Natural killer cell (primary cell): Measurements from ENCODE around the gene KLF1. TPM values are rescaled to one million over a fixed set of nuclear protein-coding genes. Genes with fewer than 3 reads are reported as not detected.

Experiments
- ATAC-seq, 3 donors: fragments of 150-1000 bp in 2 of 3; fragments of 200-7000 bp in 1 of 3; cut with Tn5 transposase; 1 replicate in 1 of 3; 2 replicates in 2 of 3; pipeline ENCODE4 v1.10.0; 2021; ENCODE audit warnings: mild to moderate bottlenecking in 2 of 3, moderate library complexity in 2 of 3
- DNase-seq, 2 donors: peaks; one replicate each; pipeline versions ENCODE4 v3.0.0 to v3.0.0-alpha.2; 2013 to 2021; ENCODE audit warnings: mixed read lengths in 1 of 2
- H3K27ac ChIP-seq: one replicate; pipeline ENCODE4 v1.5.1; 2013; ENCODE audit warnings: mild to moderate bottlenecking, low read length
- H3K27me3 ChIP-seq: one replicate; pipeline ENCODE4 v1.6.1; 2013; ENCODE audit warnings: low read length; ENCODE audit not compliant: control insufficient read depth, insufficient read depth
- H3K36me3 ChIP-seq: one replicate; pipeline ENCODE4 v1.6.1; 2013; ENCODE audit warnings: low read length; ENCODE audit not compliant: control insufficient read depth, insufficient read depth
- H3K4me1 ChIP-seq: one replicate; pipeline ENCODE4 v1.6.1; 2013; ENCODE audit warnings: low read length; ENCODE audit not compliant: control insufficient read depth, insufficient read depth
- H3K4me3 ChIP-seq: one replicate; pipeline ENCODE4 v1.5.1; 2013; ENCODE audit warnings: low read length
- H3K9me3 ChIP-seq: one replicate; pipeline ENCODE4 v1.6.1; 2013; ENCODE audit warnings: low read length; ENCODE audit not compliant: control insufficient read depth, insufficient read depth
- H3K27ac Mint-ChIP-seq, 2 donors: one replicate each; pipeline ENCODE4 v1.8.0; 2022; ENCODE audit warnings: mild to moderate bottlenecking in 2 of 2, mixed read lengths in 2 of 2, moderate library complexity in 1 of 2
- H3K27me3 Mint-ChIP-seq, 2 donors: one replicate each; pipeline ENCODE4 v1.8.0; 2022; ENCODE audit warnings: low read depth in 2 of 2, mixed read lengths in 2 of 2
- H3K36me3 Mint-ChIP-seq: one replicate; pipeline ENCODE4 v1.8.0; 2022; ENCODE audit warnings: mixed read lengths
- H3K4me1 Mint-ChIP-seq, 2 donors: one replicate each; pipeline ENCODE4 v1.8.0; 2022; ENCODE audit warnings: mixed read lengths in 2 of 2
- H3K4me3 Mint-ChIP-seq: one replicate; pipeline ENCODE4 v1.8.0; 2022; ENCODE audit warnings: mild to moderate bottlenecking, moderate library complexity, mixed read lengths
- H3K9me3 Mint-ChIP-seq, 2 donors: one replicate each; pipeline ENCODE4 v1.8.0; 2022; ENCODE audit warnings: mixed read lengths in 2 of 2
- whole genome bisulfite sequencing: methylation state at CpG from one replicate; pipeline ENCODE4 v1.1.7; 2013; ENCODE audit warnings: missing lambda C conversion rate; ENCODE audit not compliant: insufficient coverage; 5-methylcytosine and 5-hydroxymethylcytosine counted together
- intact Hi-C: fragments of 100-400 bp; cut with micrococcal nuclease; formaldehyde crosslinking; loops from one replicate; pipeline ENCODE4 v1.14.2; 2022
- total RNA-seq, 4 donors: library from RNA; stranded (reverse); fragments of 120-200 nt in 1 of 4; gene quantifications; one replicate each; pipeline versions ENCODE4 v1.2.3 to v1.2.4, GENCODE V29; 2013 to 2022
- TF ChIP-seq, protein P1 (sequence below): fragments of 200-600 bp; IDR thresholded peaks from one replicate; pipeline ENCODE4 v1.8.0; 2022; ENCODE audit warnings: antibody characterized with exemption

KLF1 gene
- total RNA-seq, 3 donors from 2014 or later (not counting 1 experiment from before 2014, with no cell fraction given): not detected

DNA sequence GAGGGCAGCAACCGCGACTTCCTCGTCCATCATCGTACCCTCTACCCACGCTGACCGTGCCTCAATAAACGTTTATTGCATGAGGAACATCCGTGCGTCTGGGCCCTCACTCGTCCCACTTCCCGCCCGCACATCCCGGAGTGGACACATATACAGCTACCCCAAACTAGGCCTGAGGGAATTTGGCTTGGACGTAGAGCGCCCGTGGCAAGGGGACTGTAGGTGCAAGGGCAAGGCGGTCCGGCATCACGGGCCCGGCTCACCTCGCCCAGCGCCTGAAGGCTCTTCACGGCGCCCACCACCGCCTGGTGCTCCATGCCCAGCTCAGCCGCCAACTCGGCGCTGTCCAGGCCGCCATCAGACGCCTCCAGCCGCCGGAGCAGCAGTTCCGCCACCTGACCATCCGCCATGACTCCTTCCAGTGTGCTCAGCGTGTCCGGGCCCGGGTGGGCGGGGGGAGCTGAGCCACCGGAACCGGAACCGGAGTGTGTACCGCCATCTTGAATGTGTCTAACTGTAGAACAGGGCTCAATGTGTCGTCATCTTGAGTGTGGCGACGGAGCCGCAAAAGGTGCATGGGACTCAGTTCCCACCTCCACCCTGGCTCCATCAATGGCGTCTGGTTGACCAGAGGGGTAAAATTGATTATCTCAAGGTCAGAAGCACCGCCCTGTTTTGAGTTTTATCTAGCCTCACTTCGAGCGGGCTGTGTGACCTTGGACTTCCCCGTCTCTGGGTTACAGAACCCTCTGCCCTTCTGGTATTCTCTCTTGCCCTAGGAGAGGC, 46.5 kb upstream of the KLF1 start, which contains the start of gene FARSA:
TSS of gene FARSA (minus strand) at position 425 of the 786 bp plus-strand sequence. CDS start at position 410, 15 bp downstream.
- TF ChIP-seq, protein P1, sequence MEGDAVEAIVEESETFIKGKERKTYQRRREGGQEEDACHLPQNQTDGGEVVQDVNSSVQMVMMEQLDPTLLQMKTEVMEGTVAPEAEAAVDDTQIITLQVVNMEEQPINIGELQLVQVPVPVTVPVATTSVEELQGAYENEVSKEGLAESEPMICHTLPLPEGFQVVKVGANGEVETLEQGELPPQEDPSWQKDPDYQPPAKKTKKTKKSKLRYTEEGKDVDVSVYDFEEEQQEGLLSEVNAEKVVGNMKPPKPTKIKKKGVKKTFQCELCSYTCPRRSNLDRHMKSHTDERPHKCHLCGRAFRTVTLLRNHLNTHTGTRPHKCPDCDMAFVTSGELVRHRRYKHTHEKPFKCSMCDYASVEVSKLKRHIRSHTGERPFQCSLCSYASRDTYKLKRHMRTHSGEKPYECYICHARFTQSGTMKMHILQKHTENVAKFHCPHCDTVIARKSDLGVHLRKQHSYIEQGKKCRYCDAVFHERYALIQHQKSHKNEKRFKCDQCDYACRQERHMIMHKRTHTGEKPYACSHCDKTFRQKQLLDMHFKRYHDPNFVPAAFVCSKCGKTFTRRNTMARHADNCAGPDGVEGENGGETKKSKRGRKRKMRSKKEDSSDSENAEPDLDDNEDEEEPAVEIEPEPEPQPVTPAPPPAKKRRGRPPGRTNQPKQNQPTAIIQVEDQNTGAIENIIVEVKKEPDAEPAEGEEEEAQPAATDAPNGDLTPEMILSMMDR: no peak
- peaks cover 16% of the 10 kb centered on the region for H3K36me3 ChIP-seq
- WGBS: 2% methylated on average over 51 of the region's 51 CpGs
- Mint-ChIP-seq H3K36me3 (no peaks in the 10 kb centered on the region), H3K27me3 (no peaks in the 10 kb centered on the region), H3K27ac (peak within 1 kb of the TSS; percentile 87 to 94), H3K9me3 (no peaks in the 10 kb centered on the region), H3K4me3 (peak within 1 kb of the TSS; percentile 99), H3K4me1 (peaks cover 28 to 36% of the 10 kb centered on the region in 2 donors)
- H3K27me3 ChIP-seq: no peaks in the 10 kb centered on the region
- H3K4me3 ChIP-seq: peak within 1 kb of the TSS; percentile 85
- peaks cover 41% of the 10 kb centered on the region for H3K4me1 ChIP-seq
- ATAC-seq (peak; percentile 62 to 75 (median 68)), DNase-seq (peak; percentile 75 to 94)
- H3K9me3 ChIP-seq: no peaks in the 10 kb centered on the region
- intact Hi-C loops: loop anchor here (2.0 kb wide), 1 partner anchor 15 kb away; the partner anchor contains the start of gene SYCE2
- peak within 1 kb of the TSS; percentile 76 for H3K27ac ChIP-seq

DNA sequence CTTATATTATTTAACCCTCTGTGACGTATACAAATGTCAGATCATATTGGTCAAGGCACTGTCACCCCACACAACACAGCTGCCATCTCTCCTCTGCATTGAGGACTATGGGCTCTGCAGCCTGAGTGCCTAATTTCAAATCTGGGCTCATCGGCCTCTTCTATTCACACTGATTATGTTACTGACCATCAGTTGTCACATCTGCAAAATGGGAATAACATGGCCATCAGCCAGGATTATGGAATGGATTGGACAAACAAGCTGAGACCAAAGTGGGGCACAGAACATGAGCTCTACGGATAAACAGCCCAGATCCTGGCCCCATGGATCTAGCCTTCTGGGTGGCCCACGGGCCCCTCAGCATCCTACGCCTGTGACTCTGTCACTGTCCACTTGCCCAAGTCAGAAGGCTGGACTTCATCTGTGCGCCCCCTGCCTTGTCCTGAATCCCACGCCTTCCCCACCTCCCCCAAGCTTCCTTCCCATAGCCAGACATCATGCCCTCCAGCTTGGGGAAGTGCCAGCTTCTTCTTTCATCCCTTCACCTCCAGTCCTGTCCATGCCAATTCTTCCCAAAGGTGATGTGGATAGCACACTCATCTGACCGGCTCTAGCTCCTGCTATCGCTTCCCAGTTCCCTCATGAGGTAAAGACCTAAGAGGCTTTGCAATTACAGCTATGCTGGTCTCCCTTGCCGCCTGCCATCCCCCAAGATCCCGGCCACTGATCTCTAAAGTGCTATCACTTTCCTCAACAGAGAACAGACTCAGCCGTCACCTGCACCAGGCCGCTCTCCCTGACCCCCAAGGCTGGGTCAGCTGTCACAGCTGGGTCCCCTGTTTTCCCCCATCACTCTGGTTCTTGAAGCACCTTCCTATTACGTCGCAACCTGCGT, 45.6 kb upstream of the KLF1 start:
- intact Hi-C loops: loop anchor here (2.0 kb wide), 1 partner anchor 14 kb away; the partner anchor contains the start of gene SYCE2
- Histone ChIP-seq H3K4me1 (peaks cover 36% of the 10 kb centered on the region), H3K4me3 (peak overlapping the region; percentile 85), H3K27me3 (no peaks in the 10 kb centered on the region), H3K9me3 (no peaks in the 10 kb centered on the region), H3K36me3 (peaks cover 21% of the 10 kb centered on the region), H3K27ac (peak overlapping the region; percentile 22)
- Mint-ChIP-seq H3K9me3 (no peaks in the 10 kb centered on the region), H3K36me3 (no peaks in the 10 kb centered on the region), H3K27me3 (no peaks in the 10 kb centered on the region), H3K4me3 (peak overlapping the region; percentile 99), H3K4me1 (peaks cover 24 to 29% of the 10 kb centered on the region in 2 donors), H3K27ac (peak overlapping the region; percentile 87 to 94)
- 34% methylated on average over 16 of the region's 16 CpGs for WGBS
- DNase-seq: no peak
- no peak for ATAC-seq
- TF ChIP-seq, protein P1: no peak

DNA sequence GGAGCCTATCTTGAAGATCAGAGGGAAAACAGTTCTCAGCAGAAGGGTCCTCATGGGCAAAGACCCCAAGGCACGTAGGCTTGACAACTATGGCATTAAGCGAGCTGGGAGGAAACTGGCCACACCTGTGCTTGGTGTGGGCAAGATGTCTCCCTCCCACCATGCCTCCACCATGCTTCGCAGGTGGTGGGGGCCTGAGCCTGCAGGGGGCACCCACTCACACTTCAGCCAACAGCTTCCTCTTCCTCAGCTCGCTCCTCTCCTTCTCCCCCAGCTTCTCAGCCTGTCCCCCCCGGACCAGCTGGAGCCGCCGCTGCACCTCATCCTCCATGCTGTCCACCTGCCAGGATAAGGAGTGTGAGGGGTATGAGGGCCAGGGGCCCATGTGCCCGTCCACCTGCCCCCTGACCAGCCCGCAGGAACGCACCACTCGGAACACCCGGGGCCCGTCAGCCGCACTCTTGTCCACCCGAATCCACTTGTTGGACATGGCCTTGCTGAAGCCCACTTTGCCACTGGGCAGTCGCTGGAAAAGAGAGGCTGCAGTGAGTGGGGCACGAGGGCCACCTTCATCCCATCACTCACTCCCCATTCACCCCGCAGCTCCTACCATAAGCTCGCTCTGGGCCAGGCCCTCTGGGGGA, 43.1 kb upstream of the KLF1 start:
- TF ChIP-seq, protein P1: no peak
- DNase-seq: no peak
- Histone ChIP-seq H3K27ac (no peak overlapping the region), H3K9me3 (no peaks in the 10 kb centered on the region), H3K4me1 (peaks cover 22% of the 10 kb centered on the region), H3K4me3 (no peak overlapping the region), H3K36me3 (peaks cover 33% of the 10 kb centered on the region), H3K27me3 (no peaks in the 10 kb centered on the region)
- H3K4me1 Mint-ChIP-seq: peaks cover 21 to 23% of the 10 kb centered on the region in 2 donors
- ATAC-seq: no peak
- 91% methylated on average over 18 of the region's 19 CpGs for WGBS
- H3K27ac Mint-ChIP-seq: no peak overlapping the region
- H3K36me3 Mint-ChIP-seq: no peaks in the 10 kb centered on the region
- intact Hi-C loops: no loop called here
- no peaks in the 10 kb centered on the region for H3K27me3 Mint-ChIP-seq
- no peak overlapping the region for H3K4me3 Mint-ChIP-seq
- no peaks in the 10 kb centered on the region for H3K9me3 Mint-ChIP-seq
